ENCODE results near the gene TMEM119.
"Not testable (repeated sequence)": the region's sequence is repeated elsewhere in the genome, so short reads cannot be mapped to it uniquely, and the experiment has no call there.

TMEM119 gene

GRCh38 chr12:108582978-108583770, 14.7 kb downstream of the TMEM119 start:
- no peak for DNase-seq (ENCODE audit: low spot score)

- no peak for DNase-seq (ENCODE audit: low spot score)
Observed at GRCh38 chr12:108582509-108582908, 15.4 kb downstream of the TMEM119 start.

GRCh38 chr12:108581311-108582227, 16.3 kb downstream of the TMEM119 start:
- no peak for DNase-seq (ENCODE audit: low spot score)

GRCh38 chr12:108580531-108580930, 17.4 kb downstream of the TMEM119 start:
- DNase-seq (ENCODE audit: low spot score): no peak

- DNase-seq (ENCODE audit: low spot score): no peak
Observed at GRCh38 chr12:108578813-108579212, 19.1 kb downstream of the TMEM119 start.

DNA sequence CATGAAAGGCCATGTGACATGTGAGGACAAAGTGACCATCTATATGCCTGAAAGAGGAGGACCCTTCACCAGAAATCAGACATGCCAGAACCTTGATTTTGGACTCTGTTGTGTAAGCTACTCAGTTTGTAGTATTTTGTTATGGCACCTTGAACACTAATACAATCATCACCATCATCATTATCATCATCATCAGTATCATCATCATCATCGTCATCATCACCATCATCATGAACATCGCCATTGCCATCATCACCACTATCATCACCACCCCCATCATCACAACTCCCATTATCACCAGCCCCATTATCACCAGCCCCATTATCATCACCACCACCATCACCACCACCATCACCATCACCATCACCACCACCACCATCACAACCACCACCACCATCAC, 19.6 kb downstream of the TMEM119 start:
- no peak for DNase-seq (ENCODE audit: low spot score)

DNA sequence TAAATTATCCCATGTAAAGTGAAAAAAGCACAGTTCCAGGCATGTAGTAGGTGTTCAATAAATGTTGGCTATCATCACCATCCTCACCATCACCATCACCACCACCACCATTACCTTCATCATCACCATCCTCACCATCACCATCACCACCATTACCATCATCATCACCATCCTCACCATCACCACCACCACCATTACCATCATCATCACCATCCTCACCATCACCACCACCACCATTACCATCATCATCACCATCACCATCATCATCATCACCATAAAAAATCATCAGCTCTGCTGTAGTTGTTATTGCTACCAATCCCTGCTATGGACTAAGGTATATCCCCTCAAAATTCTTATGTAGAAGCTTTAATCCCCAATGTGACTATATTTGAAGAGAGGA, 20.4 kb downstream of the TMEM119 start:
- no peak for DNase-seq (ENCODE audit: low spot score)

- DNase-seq (ENCODE audit: low spot score): no peak
Observed at GRCh38 chr12:108576660-108577234, 21.1 kb downstream of the TMEM119 start.

GRCh38 chr12:108575199-108575912, 22.5 kb downstream of the TMEM119 start:
- no peak for DNase-seq (ENCODE audit: low spot score)

DNA sequence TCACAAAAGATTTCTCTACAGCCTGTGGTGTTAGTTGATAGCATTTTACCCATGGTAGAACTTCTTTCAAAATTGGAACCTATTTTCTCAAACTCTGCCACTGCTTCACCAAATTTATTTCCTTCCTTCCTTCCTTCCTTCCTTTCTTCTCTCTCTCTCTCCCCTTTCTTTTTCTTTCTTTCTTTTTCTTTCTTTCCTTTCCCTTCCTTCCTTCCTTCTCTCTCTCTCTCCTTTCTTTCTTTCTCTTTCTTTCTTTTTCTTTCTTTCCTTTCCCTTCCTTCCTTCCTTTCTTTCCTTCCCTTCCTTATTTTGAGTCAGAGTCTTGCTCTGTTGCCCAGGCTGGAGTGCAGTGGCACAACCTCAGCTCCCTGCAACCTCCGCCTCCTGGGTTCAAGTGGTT, 23.6 kb downstream of the TMEM119 start:
- DNase-seq (ENCODE audit: low spot score): not testable (repeated sequence)

GRCh38 chr12:108573317-108573716, 24.6 kb downstream of the TMEM119 start:
- DNase-seq (ENCODE audit: low spot score): no peak

DNA sequence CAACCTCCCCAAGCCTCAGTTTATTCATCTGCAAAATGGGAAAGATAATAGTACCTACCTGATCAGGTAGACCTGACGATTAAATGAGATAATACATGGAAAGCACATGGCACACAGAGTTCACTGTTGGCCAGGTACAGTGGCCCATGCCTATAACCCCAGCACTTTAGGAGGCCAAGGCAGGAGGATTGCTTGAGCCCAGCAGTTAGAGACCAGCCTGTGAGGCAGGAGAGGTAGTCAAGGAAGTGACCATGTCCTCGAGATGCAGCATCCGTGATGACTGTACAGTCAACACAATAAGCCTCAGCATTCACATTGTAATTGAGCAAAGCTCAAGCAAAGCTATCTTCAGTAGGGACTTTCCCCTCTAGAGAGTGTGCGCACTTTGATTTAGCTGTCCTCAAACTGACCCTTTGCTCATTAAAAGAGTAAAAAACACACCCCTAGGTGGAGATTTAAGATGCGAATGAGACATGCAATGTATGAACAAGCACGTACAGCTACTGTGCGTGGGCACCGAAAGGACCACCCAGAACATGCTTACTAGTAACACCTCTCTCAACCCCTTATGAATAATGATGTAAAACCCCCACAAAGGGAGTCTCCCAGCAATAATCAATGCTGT, 25.6 kb downstream of the TMEM119 start:
- no peak for DNase-seq (ENCODE audit: low spot score)

DNA sequence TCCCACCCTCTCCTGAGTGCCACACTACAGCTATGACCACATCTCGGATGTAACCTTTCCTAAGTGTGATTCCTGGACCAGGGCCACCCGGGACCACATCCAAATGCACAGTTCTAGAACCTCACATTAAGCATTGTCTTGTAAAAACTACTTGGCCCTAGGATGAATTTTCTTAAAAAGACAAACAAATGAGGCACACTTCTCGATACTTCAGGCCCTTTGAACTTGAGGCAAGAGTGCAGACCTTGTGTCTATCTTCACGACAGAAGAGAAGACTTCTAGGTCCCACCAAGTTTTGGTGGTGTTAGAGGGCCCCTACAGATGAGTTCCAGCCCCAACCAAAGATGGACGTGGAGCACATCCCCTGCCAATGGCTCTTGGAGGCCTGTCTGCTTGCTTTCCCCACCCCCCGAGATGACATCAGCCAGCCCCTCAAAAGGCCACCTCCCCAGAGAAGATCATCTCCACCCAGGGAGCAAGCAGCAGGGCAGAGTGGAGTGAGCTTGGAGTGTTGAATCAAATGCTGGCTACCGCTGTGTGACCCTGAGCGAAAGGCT, 26.2 kb downstream of the TMEM119 start:
- no peak for DNase-seq (ENCODE audit: low spot score)

DNA sequence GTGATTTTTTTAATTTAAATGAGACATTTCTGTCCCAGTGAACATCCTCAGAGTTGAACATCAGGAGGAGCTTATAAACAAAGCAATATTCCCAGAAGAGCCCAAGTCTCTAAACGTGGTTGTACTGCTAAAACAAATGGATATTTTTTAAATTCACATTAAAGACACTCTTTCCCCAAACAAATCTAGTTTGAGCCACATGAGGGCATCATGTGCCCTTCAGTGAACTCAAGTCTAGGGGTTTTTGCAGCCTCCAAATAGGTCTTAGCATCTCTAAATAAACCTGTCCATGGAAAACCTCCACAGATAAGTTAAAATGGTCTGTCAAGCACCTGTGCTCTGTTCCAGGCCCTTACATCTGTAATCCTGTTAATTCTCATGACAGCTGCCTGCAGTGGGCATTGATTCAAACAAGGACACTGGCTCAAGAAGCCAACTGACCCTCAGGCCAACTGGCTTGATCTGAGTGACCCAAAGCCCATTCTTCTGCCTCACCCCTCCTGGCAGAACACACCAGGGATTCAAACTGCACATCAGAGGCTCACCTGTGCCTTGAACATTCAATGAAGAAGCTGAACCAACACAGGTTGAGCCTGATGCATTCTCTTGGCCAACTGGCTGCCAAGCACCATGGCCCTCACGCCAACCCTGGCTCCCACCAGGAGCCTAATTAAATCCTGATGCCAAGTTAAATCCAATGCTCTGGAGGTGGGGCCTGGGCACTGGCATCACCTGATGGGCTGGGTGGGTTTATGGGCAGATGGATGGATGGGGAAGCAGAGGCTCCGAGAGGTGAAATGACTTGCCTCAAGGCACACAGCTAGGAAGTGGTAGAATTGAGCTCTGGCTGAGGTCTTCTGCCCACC, 26.9 kb downstream of the TMEM119 start:
- peak; percentile 33 for DNase-seq (ENCODE audit: low spot score)

GRCh38 chr12:108568338-108569154, 29.3 kb downstream of the TMEM119 start:
- DNase-seq (ENCODE audit: low spot score): no peak

DNA sequence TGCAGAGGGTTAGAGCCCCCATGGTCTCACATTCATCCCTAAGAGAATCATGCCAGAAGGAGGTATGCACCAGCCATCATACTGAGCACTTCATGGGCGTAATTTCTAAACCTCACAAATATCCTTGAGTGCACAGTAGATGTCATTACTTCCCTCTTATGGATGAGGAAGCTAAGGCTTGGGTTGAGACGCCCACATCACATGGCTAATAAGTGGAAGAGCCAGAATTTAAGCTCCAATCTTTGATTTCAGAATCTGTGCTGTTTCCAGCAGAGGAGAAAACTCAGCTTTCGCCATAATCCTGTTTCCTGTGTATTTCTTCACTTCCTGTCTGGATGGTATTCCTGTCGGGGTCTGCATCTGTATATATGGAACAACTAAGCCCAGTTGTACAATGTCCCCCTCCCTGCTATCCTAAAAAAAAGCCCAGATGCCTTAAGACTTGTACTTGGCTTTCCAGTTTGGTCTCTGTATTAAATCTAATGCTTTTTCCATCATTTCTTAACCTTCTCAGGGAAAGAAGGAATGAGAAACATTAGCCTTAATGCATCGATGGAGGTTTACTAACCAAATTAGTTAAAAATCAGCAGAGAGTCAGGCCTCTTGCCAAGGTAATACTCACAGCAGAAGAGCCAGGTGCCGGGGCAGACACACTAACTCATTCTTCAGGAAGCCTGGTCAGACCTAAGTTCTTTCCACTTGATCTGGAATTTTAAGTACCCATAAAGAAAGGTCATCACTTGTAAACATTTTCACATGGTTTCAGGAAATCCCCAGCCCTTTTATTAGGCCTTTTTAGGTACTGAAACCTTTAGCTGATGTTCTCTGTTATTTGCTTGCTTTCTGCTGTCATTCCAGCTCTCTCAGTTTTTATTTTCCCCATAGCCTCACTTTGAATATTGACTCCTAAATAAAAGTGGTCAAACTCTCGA, 30.2 kb downstream of the TMEM119 start:
- no peak for DNase-seq (ENCODE audit: low spot score)

DNA sequence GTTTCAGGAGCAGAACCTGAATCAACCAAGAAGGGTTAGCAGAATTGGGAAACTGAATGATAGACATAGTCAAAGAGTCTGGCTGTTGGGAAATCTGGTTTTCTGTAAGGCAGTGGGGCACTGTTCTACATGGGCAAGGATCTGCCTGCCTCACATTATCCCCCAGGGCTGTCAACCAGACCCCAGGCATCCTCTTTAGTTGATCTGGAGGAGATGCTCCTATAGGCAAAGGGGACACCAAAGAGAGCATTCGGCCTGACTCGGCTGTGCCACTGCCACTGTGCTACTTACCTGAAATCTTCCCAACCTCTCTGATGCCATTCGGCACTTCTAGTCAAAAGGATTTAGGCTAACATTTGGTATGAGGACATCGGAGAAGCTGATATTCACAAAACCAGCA, 31.4 kb downstream of the TMEM119 start:
- DNase-seq (ENCODE audit: low spot score): no peak

- DNase-seq (ENCODE audit: low spot score): peak; percentile 71
Observed at GRCh38 chr12:108565976-108566375, 31.9 kb downstream of the TMEM119 start.

Measured in SW480 (cell line).